IMR-90 (cell line): Measurements from ENCODE around the gene UBXN11.

ENCODE experiments used
- BHLHE40 ChIP-seq: fragments of 150-350 bp; IDR thresholded peaks from 2 replicates; pipeline ENCODE4 v1.6.1; 2016; ENCODE audit warnings: mild to moderate bottlenecking, low read depth, low read length
- CEBPB ChIP-seq: IDR thresholded peaks from 2 replicates; pipeline ENCODE4 v1.6.1; 2012; ENCODE audit warnings: low read depth, low read length, improper control_type of control experiment
- CHD1 ChIP-seq: IDR thresholded peaks from 2 replicates; pipeline ENCODE4 v1.6.1; 2012; ENCODE audit warnings: low read depth, low read length, improper control_type of control experiment
- CTCF ChIP-seq: conservative IDR thresholded peaks from 2 replicates; pipeline ENCODE4 v1.5.1; 2012; ENCODE audit warnings: mild to moderate bottlenecking, low read depth, low read length, improper control_type of control experiment
- FOS ChIP-seq: fragments of 150-350 bp; IDR thresholded peaks from 2 replicates; pipeline ENCODE4 v1.6.1; 2016; ENCODE audit warnings: low read depth, low read length
- MAFK ChIP-seq: IDR thresholded peaks from 2 replicates; pipeline ENCODE4 v1.6.1; 2012; ENCODE audit warnings: low read depth, low read length, improper control_type of control experiment
- MAZ ChIP-seq: IDR thresholded peaks from 2 replicates; pipeline ENCODE4 v1.6.1; 2012; ENCODE audit warnings: low read depth, mild to moderate bottlenecking, low read length, improper control_type of control experiment, moderate library complexity, borderline replicate concordance
- MXI1 ChIP-seq: IDR thresholded peaks from 2 replicates; pipeline ENCODE4 v1.6.1; 2012; ENCODE audit warnings: low read depth, mild to moderate bottlenecking, low read length, moderate library complexity, borderline replicate concordance
- POLR2A ChIP-seq: IDR thresholded peaks from 2 replicates; pipeline ENCODE4 v1.6.1; 2012; ENCODE audit warnings: mild to moderate bottlenecking, low read depth, low read length
- RAD21 ChIP-seq: IDR thresholded peaks from 2 replicates; pipeline ENCODE4 v1.6.1; 2012; ENCODE audit warnings: low read length, improper control_type of control experiment
- RCOR1 ChIP-seq: IDR thresholded peaks from 2 replicates; pipeline ENCODE4 v1.6.1; 2012; ENCODE audit warnings: mild to moderate bottlenecking, low read length, improper control_type of control experiment; ENCODE audit not compliant: insufficient replicate concordance
- RFX5 ChIP-seq: IDR thresholded peaks from 2 replicates; pipeline ENCODE4 v1.8.0; 2012; ENCODE audit warnings: low read depth, mild to moderate bottlenecking, low read length, moderate library complexity
- SMC3 ChIP-seq: fragments of 150-350 bp; IDR thresholded peaks from 2 replicates; pipeline ENCODE4 v1.6.1; 2016; ENCODE audit warnings: low read depth, mild to moderate bottlenecking, antibody characterized with exemption, low read length, moderate library complexity
- USF2 ChIP-seq: fragments of 150-350 bp; IDR thresholded peaks from 2 replicates; pipeline ENCODE4 v1.6.1; 2017; ENCODE audit warnings: mild to moderate bottlenecking, antibody characterized with exemption, low read length, low read depth

- TF ChIP-seq CTCF: no peak
- TF ChIP-seq FOS: no peak
- no peak for TF ChIP-seq BHLHE40
- no peak for TF ChIP-seq RCOR1
- TF ChIP-seq POLR2A: no peak
- TF ChIP-seq RAD21: no peak
- no peak for TF ChIP-seq USF2
- no peak for TF ChIP-seq CEBPB
- no peak for TF ChIP-seq MAFK
- no peak for TF ChIP-seq MAZ
- TF ChIP-seq CHD1: no peak
- no peak for TF ChIP-seq MXI1
- no peak for TF ChIP-seq RFX5
- TF ChIP-seq SMC3: no peak
These were observed 16.1 kb downstream of the UBXN11 start for GRCh38 chr1:26290122-26290881.
